Effector memory CD8-positive, alpha-beta T cell (primary cell): Measurements from ENCODE around the gene GCLC.

Experiments used
- ATAC-seq: fragments of 150-1000 bp; cut with Tn5 transposase; replicated peaks from 2 replicates; pipeline ENCODE4 v1.10.0; 2021; ENCODE audit warnings: mild to moderate bottlenecking, moderate library complexity
- DNase-seq, 3 experiments: peaks; one replicate each; pipeline ENCODE4 v3.0.0; 2021
- H3K27ac Mint-ChIP-seq, 2 donors: one replicate each; pipeline ENCODE4 v1.8.0; 2022; ENCODE audit warnings: mild to moderate bottlenecking in 2 of 2, mixed read lengths in 2 of 2, moderate library complexity in 2 of 2
- H3K27me3 Mint-ChIP-seq, 2 donors: one replicate each; pipeline ENCODE4 v1.8.0; 2022; ENCODE audit warnings: mixed read lengths in 2 of 2
- H3K36me3 Mint-ChIP-seq: one replicate; pipeline ENCODE4 v1.8.0; 2022; ENCODE audit warnings: mild to moderate bottlenecking, moderate library complexity, mixed read lengths; ENCODE audit not compliant: insufficient read depth
- H3K4me1 Mint-ChIP-seq, 2 donors: one replicate each; pipeline ENCODE4 v1.8.0; 2022; ENCODE audit warnings: low read depth in 2 of 2, mixed read lengths in 2 of 2
- H3K4me3 Mint-ChIP-seq, 2 donors: one replicate each; pipeline ENCODE4 v1.8.0; 2022; ENCODE audit warnings: mild to moderate bottlenecking in 2 of 2, mixed read lengths in 2 of 2, moderate library complexity in 2 of 2
- H3K9me3 Mint-ChIP-seq, 2 donors: one replicate each; pipeline ENCODE4 v1.8.0; 2022; ENCODE audit warnings: mixed read lengths in 2 of 2

GCLC gene

DNA sequence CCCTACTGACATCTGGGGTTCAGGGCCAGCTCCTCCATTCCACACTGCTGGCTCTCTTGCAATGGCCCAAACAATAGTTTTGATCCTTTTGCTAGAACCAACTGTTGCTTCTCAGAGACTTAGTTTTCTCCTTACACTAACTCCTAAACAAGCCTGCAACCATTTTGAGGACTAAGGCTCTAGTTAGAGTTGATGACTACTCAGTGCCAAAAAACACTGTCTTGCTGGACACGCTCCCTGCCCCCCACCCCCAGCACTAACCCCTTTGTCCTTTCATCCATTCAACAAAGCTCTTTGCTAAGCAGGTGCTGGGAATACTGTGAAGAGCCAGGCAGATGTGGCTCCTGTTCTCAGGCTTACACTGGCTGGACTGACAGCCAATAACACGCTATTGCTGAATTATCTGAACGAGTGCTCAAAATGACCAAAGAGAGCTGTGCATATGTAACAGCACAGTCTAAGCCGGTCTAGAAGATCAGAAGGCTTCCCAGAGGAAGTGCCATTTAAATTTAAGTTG lies 17.6 kb downstream of the GCLC start:
- no peaks in the 10 kb centered on the region for H3K36me3 Mint-ChIP-seq
- ATAC-seq: no peak

DNA sequence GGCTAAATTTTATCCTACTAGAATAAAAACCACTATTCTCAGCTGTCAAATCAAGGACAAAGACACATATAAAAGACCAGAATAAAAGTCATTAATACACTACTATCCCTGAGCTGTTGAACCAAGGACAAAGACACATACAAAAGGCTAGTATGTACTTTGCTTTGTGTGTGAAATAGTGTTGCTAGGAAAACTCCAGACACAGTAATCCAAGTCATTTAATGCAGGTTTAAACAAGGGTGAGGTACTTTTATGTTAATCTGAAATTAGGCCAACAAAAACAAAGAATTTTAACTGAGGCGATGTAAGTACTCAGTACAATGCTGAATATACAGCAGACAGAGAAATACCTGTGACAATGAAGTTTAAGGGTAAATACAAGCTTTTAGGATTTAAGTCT lies 18.9 kb downstream of the GCLC start:
- Mint-ChIP-seq H3K4me1 (peaks cover 7 to 47% of the 10 kb centered on the region in 2 donors), H3K27me3 (no peaks in the 10 kb centered on the region), H3K4me3 (no peak overlapping the region), H3K36me3 (no peaks in the 10 kb centered on the region), H3K27ac (no peak overlapping the region), H3K9me3 (no peaks in the 10 kb centered on the region)
- DNase-seq (no peak), ATAC-seq (no peak)

More for the DNA sequence above, 17.6 kb downstream of the GCLC start:
- Mint-ChIP-seq H3K4me1 (peaks cover 15 to 58% of the 10 kb centered on the region in 2 donors), H3K9me3 (no peaks in the 10 kb centered on the region), H3K4me3 (no peak overlapping the region), H3K27ac (no peak overlapping the region), H3K27me3 (no peaks in the 10 kb centered on the region)
- no peak for DNase-seq

GRCh38 chr6:53524455-53524815 lies 20.5 kb downstream of the GCLC start:
- no peak for ATAC-seq
- H3K4me3 Mint-ChIP-seq: no peak overlapping the region
- no peaks in the 10 kb centered on the region for H3K9me3 Mint-ChIP-seq
- peaks cover 4% of the 10 kb centered on the region for H3K36me3 Mint-ChIP-seq
- peaks cover 8 to 41% of the 10 kb centered on the region in 2 donors for H3K4me1 Mint-ChIP-seq
- no peak for DNase-seq
- H3K27me3 Mint-ChIP-seq: no peaks in the 10 kb centered on the region
- H3K27ac Mint-ChIP-seq: no peak overlapping the region

- no peak overlapping the region for H3K27ac Mint-ChIP-seq
Measured at GRCh38 chr6:53523511-53524454, 21.1 kb downstream of the GCLC start.

GRCh38 chr6:53520320-53520928 lies 24.5 kb downstream of the GCLC start:
- no peak overlapping the region for H3K4me3 Mint-ChIP-seq
- ATAC-seq (no peak), DNase-seq (no peak)
- no peaks in the 10 kb centered on the region for H3K9me3 Mint-ChIP-seq
- H3K4me1 Mint-ChIP-seq: peaks cover 8 to 28% of the 10 kb centered on the region in 2 donors
- peaks cover 14% of the 10 kb centered on the region for H3K36me3 Mint-ChIP-seq
- no peak overlapping the region for H3K27ac Mint-ChIP-seq
- no peaks in the 10 kb centered on the region for H3K27me3 Mint-ChIP-seq

More at GRCh38 chr6:53523511-53524454, 21.1 kb downstream of the GCLC start:
- peaks cover 10 to 42% of the 10 kb centered on the region in 2 donors for H3K4me1 Mint-ChIP-seq
- peaks cover 7% of the 10 kb centered on the region for H3K36me3 Mint-ChIP-seq
- H3K27me3 Mint-ChIP-seq: no peaks in the 10 kb centered on the region
- H3K4me3 Mint-ChIP-seq: no peak overlapping the region
- no peaks in the 10 kb centered on the region for H3K9me3 Mint-ChIP-seq
- ATAC-seq: no peak
- no peak for DNase-seq

DNA sequence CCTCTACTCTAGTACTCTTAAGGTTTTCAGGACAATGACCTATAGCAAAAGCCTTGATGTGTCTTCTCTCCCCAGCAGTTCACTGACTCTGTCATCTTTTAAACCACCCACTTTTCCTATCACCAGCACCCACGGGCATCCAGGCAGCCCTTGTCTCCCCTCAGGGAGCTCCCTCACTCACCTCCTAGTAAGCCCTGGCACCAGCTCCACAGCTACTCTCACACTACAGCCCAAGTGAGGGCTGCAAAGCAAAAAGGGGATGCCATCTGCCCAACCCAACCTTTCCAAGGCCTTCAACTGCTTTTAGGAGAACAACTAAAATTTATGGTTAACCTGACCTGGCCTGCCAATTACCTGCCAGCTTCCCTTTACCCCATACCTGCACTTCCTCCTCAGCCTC lies 26.0 kb downstream of the GCLC start:
- DNase-seq (no peak), ATAC-seq (no peak)
- H3K36me3 Mint-ChIP-seq: peaks cover 27% of the 10 kb centered on the region
- H3K4me1 Mint-ChIP-seq: peaks cover 5 to 20% of the 10 kb centered on the region in 2 donors
- H3K4me3 Mint-ChIP-seq: no peak overlapping the region
- H3K27ac Mint-ChIP-seq: no peak overlapping the region
- no peaks in the 10 kb centered on the region for H3K9me3 Mint-ChIP-seq
- H3K27me3 Mint-ChIP-seq: no peaks in the 10 kb centered on the region

DNA sequence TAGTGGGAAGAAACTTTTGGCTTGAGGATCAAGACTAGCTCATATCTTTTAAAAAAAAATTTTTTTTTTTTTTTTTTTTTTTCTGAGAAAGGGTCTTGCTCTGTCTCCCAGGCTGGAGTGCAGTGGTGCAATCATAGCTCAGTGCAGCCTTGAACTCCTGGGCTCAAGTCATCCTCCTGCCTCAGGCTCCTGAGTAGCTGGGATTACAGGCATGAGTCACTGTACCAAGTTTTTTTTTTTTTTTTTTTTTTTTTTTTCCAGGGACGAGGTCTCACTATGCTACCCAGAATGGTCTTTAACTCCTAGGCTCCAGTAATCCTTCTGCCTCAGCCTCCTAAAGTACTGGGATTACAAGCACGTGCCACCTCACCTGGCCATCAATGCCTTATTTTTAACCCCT lies 27.9 kb downstream of the GCLC start:
- Mint-ChIP-seq H3K4me3 (no peak overlapping the region), H3K27me3 (no peaks in the 10 kb centered on the region), H3K27ac (no peak overlapping the region), H3K4me1 (peaks cover 5 to 6% of the 10 kb centered on the region in 2 donors), H3K9me3 (no peaks in the 10 kb centered on the region), H3K36me3 (peaks cover 32% of the 10 kb centered on the region)
- ATAC-seq (no peak), DNase-seq (no peak)

DNA sequence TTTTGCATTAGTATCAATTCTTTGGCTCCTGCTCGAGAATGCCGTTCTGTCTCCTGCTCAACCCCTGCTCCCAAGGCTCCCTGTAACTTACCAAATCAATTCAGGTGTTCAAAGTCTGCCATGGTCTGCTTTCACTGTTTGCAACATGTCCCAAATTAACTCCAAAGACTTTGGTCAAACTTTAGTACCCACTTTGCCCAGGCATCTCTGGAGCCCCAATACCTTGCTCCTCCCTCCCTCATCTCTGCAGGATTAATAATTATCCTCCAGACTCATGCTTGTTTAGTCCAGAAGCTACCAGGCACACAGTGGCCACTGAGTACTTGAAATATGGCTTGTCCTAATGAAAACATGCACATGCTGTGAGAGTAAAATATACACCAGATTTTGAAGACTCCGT lies 30.2 kb downstream of the GCLC start:
- Mint-ChIP-seq H3K27me3 (no peaks in the 10 kb centered on the region), H3K27ac (no peak overlapping the region), H3K4me1 (peaks cover 3 to 6% of the 10 kb centered on the region in 2 donors), H3K36me3 (peaks cover 40% of the 10 kb centered on the region), H3K4me3 (no peak overlapping the region), H3K9me3 (no peaks in the 10 kb centered on the region)
- ATAC-seq (no peak), DNase-seq (no peak)

DNA sequence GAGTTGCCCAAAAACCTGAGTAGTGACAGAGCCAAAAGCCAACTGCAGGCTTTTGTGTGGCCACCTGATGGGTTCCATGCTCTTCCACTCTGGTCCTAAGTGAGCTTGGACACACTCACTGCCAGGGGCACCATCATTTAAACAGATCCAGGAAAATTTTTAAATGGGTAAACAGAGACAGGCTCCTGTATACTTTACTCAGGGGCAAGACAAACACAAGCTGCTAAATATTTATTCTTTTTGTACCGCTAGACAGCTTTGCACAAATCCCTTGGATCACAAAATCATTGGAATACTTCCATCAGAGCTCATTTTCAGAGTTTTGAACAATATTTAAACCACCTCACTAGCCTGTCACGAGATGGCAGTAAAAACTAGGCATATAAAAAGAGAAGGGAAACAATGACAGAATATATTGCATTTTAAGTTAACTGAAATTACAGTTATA lies 31.4 kb downstream of the GCLC start:
- Mint-ChIP-seq H3K36me3 (peaks cover 39% of the 10 kb centered on the region), H3K27ac (no peak overlapping the region), H3K27me3 (no peaks in the 10 kb centered on the region), H3K4me3 (no peak overlapping the region), H3K9me3 (no peaks in the 10 kb centered on the region), H3K4me1 (peaks cover 0 to 3% of the 10 kb centered on the region in 2 donors)
- ATAC-seq: no peak
- DNase-seq: no peak

DNA sequence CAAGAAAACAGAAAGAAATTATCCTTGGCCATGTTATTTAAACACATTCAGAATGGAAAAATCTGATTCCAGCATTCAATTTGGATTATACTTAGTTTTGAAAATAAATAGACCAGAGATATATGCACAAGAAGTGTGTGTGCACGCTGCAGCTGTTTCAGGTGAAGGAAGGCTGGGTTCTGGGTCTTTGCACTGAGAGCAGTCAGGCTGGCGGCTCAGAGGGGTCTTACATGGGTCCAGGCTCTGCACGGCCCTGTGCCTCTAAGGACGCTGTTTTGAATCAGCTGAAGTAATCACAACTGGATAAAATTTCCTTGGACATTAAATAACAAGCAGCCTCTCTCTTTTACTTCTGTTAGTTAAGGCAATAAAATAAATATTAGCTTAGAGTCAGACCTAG lies 31.8 kb downstream of the GCLC start:
- H3K36me3 Mint-ChIP-seq: peaks cover 38% of the 10 kb centered on the region
- no peak for ATAC-seq
- H3K4me3 Mint-ChIP-seq: no peak overlapping the region
- DNase-seq: no peak
- no peaks in the 10 kb centered on the region for H3K27me3 Mint-ChIP-seq
- peaks cover 0 to 3% of the 10 kb centered on the region in 2 donors for H3K4me1 Mint-ChIP-seq
- H3K9me3 Mint-ChIP-seq: no peaks in the 10 kb centered on the region
- no peak overlapping the region for H3K27ac Mint-ChIP-seq

DNA sequence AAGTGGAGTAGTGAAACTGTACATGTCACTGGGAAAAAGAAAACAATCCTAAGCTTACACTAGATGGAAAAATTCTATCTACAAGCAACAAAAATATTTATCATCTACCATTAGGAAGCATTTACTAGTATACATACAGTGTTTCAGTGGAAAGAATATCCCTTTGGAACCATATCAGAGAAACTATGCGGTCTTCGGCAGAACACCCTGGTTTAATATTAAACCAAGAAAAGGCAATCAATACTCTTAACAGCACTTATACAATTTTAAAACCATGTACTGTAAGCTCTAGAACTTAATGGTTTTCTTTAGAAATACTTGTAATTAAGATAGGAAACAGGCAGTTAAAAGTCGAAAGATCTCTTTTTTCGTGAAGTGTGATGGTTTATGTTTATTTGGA lies 32.3 kb downstream of the GCLC start:
- H3K4me3 Mint-ChIP-seq: no peak overlapping the region
- DNase-seq (no peak), ATAC-seq (no peak)
- H3K9me3 Mint-ChIP-seq: no peaks in the 10 kb centered on the region
- peaks cover 0 to 3% of the 10 kb centered on the region in 2 donors for H3K4me1 Mint-ChIP-seq
- H3K27ac Mint-ChIP-seq: no peak overlapping the region
- H3K27me3 Mint-ChIP-seq: no peaks in the 10 kb centered on the region
- H3K36me3 Mint-ChIP-seq: peaks cover 38% of the 10 kb centered on the region

DNA sequence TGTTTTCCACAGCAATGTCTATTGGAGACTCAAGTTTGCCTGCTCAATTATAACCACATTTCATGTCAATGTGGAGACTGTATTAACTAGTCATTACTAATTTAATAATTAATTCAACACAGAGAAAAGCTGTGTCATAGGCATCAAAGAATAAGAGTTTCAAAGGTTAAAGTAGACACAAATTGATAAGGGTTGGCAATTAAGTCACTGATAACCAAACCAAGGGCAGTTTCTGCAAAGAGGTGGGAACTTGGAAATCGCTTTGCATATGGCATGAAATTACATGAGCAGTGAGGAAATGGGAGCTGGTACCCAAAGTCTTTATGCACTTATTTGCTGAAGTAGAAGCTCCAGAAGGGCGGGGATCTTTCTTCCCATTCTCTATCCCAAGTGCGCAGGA lies 34.2 kb downstream of the GCLC start:
- no peaks in the 10 kb centered on the region for H3K27me3 Mint-ChIP-seq
- no peaks in the 10 kb centered on the region for H3K4me1 Mint-ChIP-seq
- DNase-seq (no peak), ATAC-seq (no peak)
- H3K4me3 Mint-ChIP-seq: no peak overlapping the region
- peaks cover 51% of the 10 kb centered on the region for H3K36me3 Mint-ChIP-seq
- H3K27ac Mint-ChIP-seq: peak overlapping the region in 1 of 2 donors; percentile 69
- H3K9me3 Mint-ChIP-seq: no peaks in the 10 kb centered on the region

DNA sequence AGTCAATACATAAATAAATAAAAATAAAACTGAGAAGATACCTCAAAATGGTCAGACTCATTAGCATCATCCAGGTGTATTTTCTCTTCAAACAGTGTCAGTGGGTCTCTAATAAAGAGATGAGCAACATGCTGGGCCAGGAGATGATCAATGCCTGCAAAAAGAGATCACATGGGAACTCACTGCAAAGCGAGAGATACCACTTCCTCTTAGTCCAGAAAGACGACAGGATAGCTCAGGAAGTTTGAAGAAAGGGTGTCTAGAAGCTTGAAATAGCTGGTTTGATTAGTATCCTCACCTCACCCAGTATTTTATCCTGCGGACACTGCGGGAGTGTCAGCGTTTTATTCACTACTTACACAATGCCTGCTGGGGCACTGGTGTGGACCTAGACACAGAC lies 38.0 kb downstream of the GCLC start:
- ATAC-seq (no peak), DNase-seq (no peak)
- Mint-ChIP-seq H3K27ac (no peak overlapping the region), H3K4me3 (no peak overlapping the region), H3K27me3 (no peaks in the 10 kb centered on the region), H3K9me3 (no peaks in the 10 kb centered on the region), H3K36me3 (peaks cover 53% of the 10 kb centered on the region), H3K4me1 (no peaks in the 10 kb centered on the region)

GRCh38 chr6:53504512-53504911 lies 40.4 kb downstream of the GCLC start:
- Mint-ChIP-seq H3K36me3 (peaks cover 47% of the 10 kb centered on the region), H3K27ac (no peak overlapping the region), H3K27me3 (no peaks in the 10 kb centered on the region), H3K9me3 (no peaks in the 10 kb centered on the region), H3K4me1 (no peaks in the 10 kb centered on the region), H3K4me3 (no peak overlapping the region)
- DNase-seq (no peak), ATAC-seq (no peak)
